Astrocyte of the cerebellum (primary cell): ENCODE measurements around the gene CYTH3.

Source experiments
- DNase-seq: peaks from one replicate; pipeline ENCODE4 v3.0.0-alpha.2; 2011; ENCODE audit warnings: low read depth
- H3K4me3 ChIP-seq: 2 replicates; pipeline ENCODE4 v1.5.1; 2011; ENCODE audit warnings: mild to moderate bottlenecking, low read depth, low read length, moderate library complexity
- CTCF ChIP-seq: IDR thresholded peaks from 2 replicates; pipeline ENCODE4 v1.5.1; 2012; ENCODE audit warnings: low read length, low read depth, moderate library complexity, mild to moderate bottlenecking; ENCODE audit errors: missing control alignments
- in situ Hi-C: cut with HindIII; loops from 2 replicates; pipeline ENCODE4 v1.10.0; 2017; ENCODE audit warnings: low sequenced_read_pairs

Gene CYTH3

GRCh38 chr7:6279937-6280336, 7.5 kb upstream of the CYTH3 start:
- no peak overlapping the region for H3K4me3 ChIP-seq
- no peak for TF ChIP-seq CTCF
- in situ Hi-C loops, result no loop called here
- DNase-seq, result no peak

- no peak overlapping the region for H3K4me3 ChIP-seq
- no peak for DNase-seq
- in situ Hi-C loops, result no loop called here
- no peak for TF ChIP-seq CTCF
Observed at GRCh38 chr7:6279341-6279740, 6.9 kb upstream of the CYTH3 start.

- in situ Hi-C loops, result no loop called here
Observed at GRCh38 chr7:6278749-6279310, 6.4 kb upstream of the CYTH3 start.

GRCh38 chr7:6277476-6277875, 5.1 kb upstream of the CYTH3 start:
- peak; percentile 33 for DNase-seq
- no peak for TF ChIP-seq CTCF
- H3K4me3 ChIP-seq, result no peak overlapping the region
- in situ Hi-C loops, result no loop called here

More at GRCh38 chr7:6278749-6279310, 6.4 kb upstream of the CYTH3 start:
- H3K4me3 ChIP-seq, result no peak overlapping the region
- TF ChIP-seq CTCF, result no peak
- no peak for DNase-seq

- H3K4me3 ChIP-seq, result no peak overlapping the region
- no peak for DNase-seq
- in situ Hi-C loops, result no loop called here
- no peak for TF ChIP-seq CTCF
Observed at GRCh38 chr7:6276911-6277408, 4.5 kb upstream of the CYTH3 start.

GRCh38 chr7:6274743-6275142, 2.3 kb upstream of the CYTH3 start:
- no peak for TF ChIP-seq CTCF
- no peak overlapping the region for H3K4me3 ChIP-seq
- no peak for DNase-seq
- in situ Hi-C loops, result no loop called here
